Esophagus muscularis mucosa (tissue), 4 donors: ENCODE measurements around the gene MYRF.

Experiments
- EP300 ChIP-seq: sonication (generic); formaldehyde crosslinking; IDR thresholded peaks from one replicate; pipeline ENCODE4 v1.6.1; 2017; ENCODE audit warnings: antibody characterized with exemption
- POLR2A ChIP-seq: fragments of 450-650 bp; IDR thresholded peaks from one replicate; pipeline ENCODE4 v1.6.1; 2017; ENCODE audit warnings: antibody characterized with exemption, moderate library complexity, mild to moderate bottlenecking, low read depth
- TF ChIP-seq, protein P1 (sequence below), 3 experiments: fragments of 200-600 bp in 2 of 3; fragments of 450-650 bp in 1 of 3; sonication (generic) in 2 of 3; IDR thresholded peaks; one replicate each; pipeline ENCODE4 v1.5.1; 2017 to 2019; ENCODE audit warnings: antibody characterized with exemption in 3 of 3, mild to moderate bottlenecking in 2 of 3, moderate library complexity in 1 of 3

DNA sequence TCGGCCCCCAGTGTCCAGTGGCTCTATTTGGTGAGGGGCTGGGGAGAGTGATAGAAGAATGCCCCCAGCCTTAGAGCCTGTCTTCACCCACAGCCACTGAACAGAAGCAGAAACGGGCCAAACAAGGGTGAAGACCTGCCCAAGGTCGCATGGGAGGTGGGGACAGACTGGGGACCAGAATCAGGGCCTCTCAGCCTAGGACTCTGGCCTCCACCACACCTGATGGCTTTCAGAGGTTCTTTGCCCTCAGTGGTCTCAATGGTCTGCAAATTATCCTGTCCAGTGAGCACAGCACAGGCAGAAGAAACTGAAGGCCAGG is 4.5 kb upstream of the MYRF start:
- no peak for TF ChIP-seq EP300
- no peak for TF ChIP-seq POLR2A
- TF ChIP-seq, protein P1, sequence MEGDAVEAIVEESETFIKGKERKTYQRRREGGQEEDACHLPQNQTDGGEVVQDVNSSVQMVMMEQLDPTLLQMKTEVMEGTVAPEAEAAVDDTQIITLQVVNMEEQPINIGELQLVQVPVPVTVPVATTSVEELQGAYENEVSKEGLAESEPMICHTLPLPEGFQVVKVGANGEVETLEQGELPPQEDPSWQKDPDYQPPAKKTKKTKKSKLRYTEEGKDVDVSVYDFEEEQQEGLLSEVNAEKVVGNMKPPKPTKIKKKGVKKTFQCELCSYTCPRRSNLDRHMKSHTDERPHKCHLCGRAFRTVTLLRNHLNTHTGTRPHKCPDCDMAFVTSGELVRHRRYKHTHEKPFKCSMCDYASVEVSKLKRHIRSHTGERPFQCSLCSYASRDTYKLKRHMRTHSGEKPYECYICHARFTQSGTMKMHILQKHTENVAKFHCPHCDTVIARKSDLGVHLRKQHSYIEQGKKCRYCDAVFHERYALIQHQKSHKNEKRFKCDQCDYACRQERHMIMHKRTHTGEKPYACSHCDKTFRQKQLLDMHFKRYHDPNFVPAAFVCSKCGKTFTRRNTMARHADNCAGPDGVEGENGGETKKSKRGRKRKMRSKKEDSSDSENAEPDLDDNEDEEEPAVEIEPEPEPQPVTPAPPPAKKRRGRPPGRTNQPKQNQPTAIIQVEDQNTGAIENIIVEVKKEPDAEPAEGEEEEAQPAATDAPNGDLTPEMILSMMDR (IDR thresholded peaks at IDR 0.05) = no peak
